SW480 (cell line): ENCODE measurements around the gene TXNDC17.
"Not testable (repeated sequence)": the region's sequence is repeated elsewhere in the genome, so short reads cannot be mapped to it uniquely, and the experiment has no call there.

Experiments used
- DNase-seq: peaks from one replicate; pipeline ENCODE4 v3.0.0-alpha.2; 2016; ENCODE audit warnings: low spot score

TXNDC17 gene

DNA sequence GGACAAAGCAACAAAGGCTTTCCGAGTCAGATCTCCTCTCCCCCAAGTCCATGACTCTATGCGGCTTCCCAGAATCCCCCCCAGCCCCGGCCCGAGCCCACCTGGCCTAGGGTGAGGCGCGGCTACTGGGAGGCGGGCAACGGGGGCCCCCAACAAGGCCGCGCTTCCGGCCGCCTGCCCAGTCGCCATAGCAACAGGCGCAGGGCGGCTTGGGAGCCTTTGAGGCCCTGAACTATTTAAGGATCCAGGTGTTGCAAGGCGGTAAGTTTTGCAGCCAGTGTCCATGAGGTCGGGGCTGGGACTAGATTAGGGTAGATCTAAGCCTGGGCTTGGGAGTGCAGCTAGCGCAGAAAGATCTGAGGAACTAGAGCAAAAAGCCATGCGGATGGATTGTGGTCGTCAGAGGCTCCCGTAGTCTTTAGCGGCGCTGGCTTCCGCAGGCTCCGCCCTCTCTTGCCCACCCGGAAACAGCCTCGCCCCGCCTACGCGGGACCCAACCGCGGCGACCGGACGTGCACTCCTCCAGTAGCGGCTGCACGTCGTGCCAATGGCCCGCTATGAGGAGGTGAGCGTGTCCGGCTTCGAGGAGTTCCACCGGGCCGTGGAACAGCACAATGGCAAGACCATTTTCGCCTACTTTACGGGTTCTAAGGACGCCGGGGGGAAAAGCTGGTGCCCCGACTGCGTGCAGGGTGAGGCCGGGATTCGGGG is at the start of gene TXNDC17, which contains the start of gene KIAA0753:
TSS of gene TXNDC17 (plus strand) at position 525 of the 711 bp plus-strand sequence. CDS start at position 548, 23 bp downstream.
TSS of gene KIAA0753 (minus strand) at position 176 of the 711 bp plus-strand sequence. CDS start 5,608 bp downstream, outside the sequence.
- peak; percentile 91 for DNase-seq

DNA sequence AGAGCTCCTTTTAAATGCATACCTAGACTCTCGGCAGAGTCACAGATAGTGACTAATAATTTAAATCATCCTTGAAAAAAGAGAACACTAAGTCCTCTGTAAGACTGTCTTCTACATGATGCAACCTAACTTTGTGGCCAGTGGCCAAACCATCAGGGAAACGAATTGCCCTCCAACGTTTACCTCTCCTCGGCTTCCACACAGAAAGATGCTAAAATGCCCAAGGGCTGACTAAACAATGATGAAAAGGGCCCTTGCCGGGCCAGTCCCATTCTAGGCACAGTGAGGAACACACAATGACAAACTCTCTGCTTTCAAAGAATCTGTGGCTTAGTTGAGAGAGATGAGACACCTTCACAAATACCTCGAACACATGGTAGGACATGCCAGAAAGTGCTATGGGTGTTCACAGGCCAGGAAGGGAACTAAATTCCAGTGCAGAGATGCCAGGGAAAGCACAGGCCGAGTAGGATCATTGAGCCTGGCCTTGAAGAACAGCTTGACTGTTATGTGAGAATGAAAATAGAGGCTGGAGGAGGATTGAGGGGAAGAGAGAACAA is 49.2 kb upstream of the TXNDC17 start:
- DNase-seq = no peak

GRCh38 chr17:6592173-6592572 is 48.7 kb upstream of the TXNDC17 start:
- no peak for DNase-seq

DNA sequence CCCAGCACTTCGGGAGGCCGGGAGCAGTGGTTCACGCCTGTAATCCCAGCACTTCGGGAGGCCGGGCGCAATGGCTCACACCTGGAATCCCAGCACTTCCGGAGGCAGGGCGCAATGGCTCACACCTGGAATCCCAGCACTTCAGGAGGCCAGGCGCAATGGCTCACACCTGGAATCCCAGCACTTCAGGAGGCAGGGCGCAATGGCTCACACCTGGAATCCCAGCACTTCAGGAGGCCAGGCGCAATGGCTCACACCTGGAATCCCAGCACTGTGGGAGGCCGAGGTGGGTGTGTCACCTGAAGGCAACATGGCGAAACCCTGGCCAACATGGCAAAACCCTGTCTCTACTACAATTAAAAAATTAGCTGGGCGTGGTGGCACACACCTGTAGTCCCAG is 47.5 kb upstream of the TXNDC17 start:
- not testable (repeated sequence) for DNase-seq

GRCh38 chr17:6596081-6596480 is 44.8 kb upstream of the TXNDC17 start:
- DNase-seq = no peak

GRCh38 chr17:6596511-6596910 is 44.3 kb upstream of the TXNDC17 start:
- no peak for DNase-seq

- no peak for DNase-seq
These were observed 43.9 kb upstream of the TXNDC17 start for GRCh38 chr17:6596941-6597340.

DNA sequence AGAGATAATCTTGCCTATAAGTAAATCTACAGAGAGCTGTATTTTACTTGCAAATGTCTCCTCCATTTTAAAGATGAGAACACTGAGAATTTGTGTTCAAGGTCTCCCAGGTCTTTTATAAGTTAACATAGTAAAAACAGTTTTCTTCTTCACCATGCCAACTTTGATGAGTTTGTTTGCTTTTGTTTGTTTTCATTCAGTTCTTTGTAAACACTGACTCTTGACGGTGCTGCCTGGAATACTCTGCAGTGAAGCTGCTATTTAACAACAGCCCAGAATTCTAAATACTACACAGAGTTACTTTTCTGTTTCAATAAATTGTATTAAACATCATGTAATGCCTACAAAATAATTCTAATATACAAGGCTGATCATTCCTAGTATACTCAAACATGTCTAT is 43.1 kb upstream of the TXNDC17 start:
- DNase-seq = no peak

DNA sequence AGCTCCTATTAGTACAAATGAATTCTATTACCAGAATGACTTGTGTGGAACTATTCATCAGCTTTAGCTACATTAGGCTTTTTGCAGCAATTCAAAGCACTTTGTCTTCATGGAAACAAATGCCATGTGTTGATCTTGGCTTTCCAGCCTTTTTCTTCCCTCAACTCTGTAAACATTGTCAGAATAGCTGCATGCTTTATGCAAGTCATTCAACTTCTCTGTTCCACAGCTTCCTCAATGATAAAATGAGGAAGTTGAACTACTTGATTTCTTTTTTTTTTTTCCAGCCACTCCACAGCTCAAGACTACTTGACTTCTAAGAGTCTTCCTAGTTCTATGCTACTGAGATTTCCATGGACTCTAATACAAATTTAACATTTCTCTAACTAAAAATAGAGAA is 41.5 kb upstream of the TXNDC17 start:
- no peak for DNase-seq

GRCh38 chr17:6602141-6602540 is 38.7 kb upstream of the TXNDC17 start:
- DNase-seq = no peak

GRCh38 chr17:6603744-6604325 is 37.0 kb upstream of the TXNDC17 start:
- DNase-seq = no peak

GRCh38 chr17:6605142-6605541 is 35.7 kb upstream of the TXNDC17 start:
- DNase-seq = no peak

DNA sequence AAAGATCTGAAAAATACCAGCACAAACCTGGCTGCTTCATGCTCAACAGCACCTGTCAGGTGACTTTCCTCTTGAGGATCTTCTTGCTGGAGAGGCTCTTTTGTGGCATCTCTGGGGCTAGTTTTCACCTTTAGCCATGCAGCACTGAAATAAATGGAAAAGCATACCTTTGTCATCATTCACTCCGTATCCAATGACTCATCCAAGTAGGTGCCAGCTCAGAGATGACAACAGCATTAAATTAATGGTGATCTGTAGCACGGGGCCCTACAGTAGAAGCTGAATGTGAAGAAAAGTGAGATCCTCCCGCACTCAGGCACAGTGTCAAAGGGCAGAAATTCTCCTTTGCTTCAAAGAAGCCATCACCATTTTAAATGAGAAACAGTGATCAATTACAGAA is 32.5 kb upstream of the TXNDC17 start:
- DNase-seq = peak; percentile 13

DNA sequence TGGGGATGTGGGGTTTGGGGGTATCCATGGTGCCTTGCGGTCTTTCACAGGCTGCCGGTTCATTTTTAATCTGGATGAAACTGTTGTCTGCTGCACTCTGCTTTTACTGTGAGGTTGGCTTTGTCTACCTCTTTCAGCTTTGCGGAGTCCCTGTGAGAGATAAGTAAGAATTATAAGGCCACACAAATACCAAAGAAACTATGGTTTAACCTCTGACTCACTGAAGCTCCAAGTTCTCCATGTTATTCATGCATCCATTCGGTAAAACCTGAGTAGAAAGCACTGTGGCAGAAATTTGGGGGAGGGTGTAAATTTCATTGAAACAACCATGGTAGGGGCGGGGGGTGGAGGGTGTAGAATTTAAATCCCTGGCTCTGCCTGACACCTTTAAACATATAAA is 30.8 kb upstream of the TXNDC17 start:
- no peak for DNase-seq

DNA sequence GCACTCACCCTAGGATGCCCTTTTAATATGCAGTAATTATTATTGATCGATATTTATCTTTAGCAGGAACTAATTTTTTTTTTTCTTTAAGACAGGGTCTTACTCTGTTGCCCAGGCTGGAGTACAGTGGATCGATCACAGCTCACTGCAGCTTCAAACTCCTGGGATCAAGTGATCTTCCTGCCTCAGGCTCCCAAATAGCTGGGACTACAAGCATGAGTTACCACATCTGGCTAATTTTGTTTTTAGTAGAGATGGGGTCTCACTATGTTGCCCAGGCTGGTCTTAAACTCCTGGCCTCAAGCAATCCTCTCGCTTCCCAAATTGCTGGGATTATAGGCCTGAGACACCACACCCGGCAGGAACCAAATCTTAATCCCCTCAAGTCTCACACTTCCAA is 29.6 kb upstream of the TXNDC17 start:
- DNase-seq = no peak

DNA sequence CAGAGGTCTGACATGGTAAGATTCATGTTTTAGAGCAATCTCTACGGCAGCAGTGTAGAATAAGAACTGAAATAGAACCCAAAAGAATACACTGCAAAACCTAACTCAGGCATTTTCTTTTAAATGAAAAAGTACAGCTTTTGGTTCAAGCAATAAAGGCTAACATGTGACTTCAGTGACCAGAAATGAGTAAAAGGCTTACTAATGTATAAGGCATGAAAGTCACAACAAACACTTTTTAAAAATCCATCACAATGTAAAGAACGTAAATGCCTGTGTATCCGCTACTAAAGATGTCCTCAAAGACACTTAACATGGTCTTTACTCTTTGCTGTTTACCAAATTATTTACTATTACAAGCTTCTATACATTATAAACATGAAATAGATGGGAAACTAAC is 16.9 kb upstream of the TXNDC17 start:
- DNase-seq = no peak

- no peak for DNase-seq
These were observed 14.2 kb upstream of the TXNDC17 start for GRCh38 chr17:6626616-6627015.

DNA sequence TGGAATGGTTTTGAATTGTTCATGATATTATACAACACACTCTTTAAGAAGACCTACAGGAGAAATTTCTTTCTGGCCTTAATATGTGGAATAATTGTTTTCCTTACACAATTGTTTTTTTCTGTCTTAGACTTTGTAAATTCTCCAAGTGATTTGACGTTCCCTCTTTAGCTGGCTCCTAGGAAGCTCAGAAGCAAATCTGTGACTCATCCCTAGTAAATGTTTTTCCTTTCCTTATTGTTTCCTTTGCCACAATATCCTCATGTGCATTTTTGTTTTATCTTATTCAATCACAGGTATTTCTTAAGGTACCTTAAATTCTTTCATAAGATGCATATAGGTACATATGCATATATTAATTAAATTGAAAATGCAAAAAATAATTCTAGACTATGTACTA is 13.8 kb upstream of the TXNDC17 start:
- DNase-seq = no peak

DNA sequence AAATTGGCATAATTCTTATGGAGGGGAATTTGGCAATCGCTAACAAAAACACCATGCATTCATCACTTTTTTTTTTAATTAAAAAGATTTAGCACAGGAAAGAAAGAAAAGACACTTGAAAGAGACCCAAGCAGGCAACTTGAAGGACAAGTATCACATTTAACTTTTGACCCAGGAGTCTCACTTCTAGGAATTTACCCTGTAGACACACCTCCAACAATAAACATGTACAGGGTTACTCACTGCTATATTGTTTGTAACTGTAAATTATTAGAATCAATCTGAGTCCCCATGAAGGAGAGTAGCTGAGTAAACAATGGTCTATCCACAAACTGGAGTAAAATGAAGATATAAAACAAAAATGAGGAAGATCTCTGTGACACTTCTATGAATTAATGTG is 10.5 kb upstream of the TXNDC17 start:
- DNase-seq = no peak

DNA sequence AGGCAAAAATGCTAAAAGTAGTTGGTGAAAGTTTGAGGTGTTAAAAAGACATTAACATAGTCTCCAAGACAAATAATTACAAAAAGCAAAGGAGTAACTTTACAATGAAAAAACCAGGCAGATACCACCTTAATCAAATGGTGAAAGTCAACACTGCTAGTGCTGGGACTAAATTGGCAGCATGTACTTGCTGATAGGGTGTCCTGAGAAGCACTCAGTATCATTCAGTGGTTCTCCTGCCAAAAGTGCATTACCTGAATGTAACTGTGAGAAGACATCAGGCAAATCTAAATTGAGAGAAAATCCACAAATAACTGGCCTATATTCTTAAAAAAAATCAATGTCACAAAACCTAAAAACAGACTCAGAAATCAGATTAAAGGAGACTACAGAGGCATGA is 8.3 kb upstream of the TXNDC17 start:
- no peak for DNase-seq

DNA sequence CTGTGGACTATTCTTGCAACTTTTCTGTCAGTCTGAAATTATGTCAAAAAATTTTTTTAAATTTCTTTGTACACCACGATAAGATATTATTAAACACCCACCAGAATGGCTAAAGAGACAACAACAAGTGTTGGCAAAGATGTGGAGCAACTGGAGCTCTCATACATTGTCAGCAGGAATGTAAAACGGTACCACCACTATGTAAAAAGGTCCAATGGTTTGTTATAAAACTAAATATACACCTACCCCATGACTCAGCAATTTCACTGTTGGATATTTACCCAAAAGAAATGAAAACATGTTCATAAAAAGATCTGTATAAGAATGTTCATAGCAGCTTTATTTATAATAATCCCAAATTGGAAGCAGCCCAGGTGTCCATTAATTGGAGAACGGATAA is 7.6 kb upstream of the TXNDC17 start:
- DNase-seq = no peak

- DNase-seq = no peak
These were observed 4.8 kb upstream of the TXNDC17 start for GRCh38 chr17:6636105-6636504.

DNA sequence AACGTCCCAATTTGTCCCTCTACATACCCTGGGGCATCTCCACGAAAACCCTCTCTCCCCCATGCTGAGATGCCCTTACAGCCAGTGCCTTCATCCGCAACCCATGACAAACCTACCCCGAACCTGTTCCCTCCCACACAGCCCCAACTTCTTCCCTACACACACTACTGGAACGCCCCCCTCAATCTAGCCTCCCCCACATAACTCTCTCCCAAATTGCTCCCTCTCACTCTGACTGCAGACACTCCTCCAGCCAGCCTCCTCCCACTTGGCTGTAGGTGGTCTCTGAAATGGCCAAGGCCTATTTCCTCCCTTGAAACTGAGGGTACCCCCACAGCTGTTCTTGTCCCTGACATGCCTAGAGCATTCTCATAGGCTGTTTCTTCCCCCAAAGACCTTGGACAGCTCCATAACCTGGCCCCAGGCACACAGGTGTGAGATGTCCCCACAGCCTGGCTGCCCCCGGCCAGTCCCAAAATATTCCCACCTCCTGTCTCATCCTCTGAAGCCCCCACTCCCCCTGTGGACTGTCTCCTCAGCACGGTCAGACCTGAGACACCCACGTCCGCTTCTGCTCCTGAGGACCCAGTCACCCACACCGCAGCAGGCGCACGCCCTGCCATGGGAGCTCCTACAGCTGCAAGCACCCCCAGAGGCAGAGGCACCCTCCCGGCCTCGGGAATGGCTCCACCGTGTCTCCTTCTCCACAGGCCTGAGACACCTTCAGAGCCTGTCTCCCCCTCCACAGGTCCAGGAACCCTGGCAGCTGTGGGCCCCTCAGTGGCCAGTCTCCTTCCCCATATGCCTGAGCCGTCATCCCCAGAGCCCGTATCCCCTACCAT is 4.0 kb upstream of the TXNDC17 start:
- no peak for DNase-seq
